NCI-H1092 (cell line): ENCODE data around the gene ZNF670.

Source experiments
- DNase-seq: peaks from one replicate; lab custom pipeline; 2025; lab: John Stamatoyannopoulos, UW

The ZNF670 gene

GRCh38 chr1:247103859-247104591, 25.4 kb upstream of the ZNF670 start, which contains the start of gene ZNF669:
TSS of gene ZNF669 (minus strand) at chr1:247104356. CDS start at chr1:247104199, 157 bp downstream.
- DNase-seq = peak; percentile 98

DNA sequence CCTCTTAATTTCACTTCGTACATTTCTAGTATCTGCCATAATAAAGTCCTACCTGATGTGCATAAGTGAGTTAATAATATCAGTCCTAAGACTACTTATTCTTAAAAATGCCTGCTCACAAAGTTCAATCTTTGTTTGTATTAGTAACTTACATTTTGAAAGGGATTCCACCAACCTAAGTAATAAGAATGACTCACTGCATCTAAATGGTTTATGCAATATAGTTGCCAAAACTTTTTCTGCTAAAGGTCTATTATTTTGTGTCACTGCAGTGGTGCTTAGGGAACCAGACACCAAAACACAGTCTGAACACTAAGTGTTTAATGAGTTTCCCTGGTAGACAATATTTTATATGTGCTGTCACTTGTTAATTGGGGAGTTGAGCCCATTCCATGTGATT, 23.8 kb upstream of the ZNF670 start:
- DNase-seq = no peak

DNA sequence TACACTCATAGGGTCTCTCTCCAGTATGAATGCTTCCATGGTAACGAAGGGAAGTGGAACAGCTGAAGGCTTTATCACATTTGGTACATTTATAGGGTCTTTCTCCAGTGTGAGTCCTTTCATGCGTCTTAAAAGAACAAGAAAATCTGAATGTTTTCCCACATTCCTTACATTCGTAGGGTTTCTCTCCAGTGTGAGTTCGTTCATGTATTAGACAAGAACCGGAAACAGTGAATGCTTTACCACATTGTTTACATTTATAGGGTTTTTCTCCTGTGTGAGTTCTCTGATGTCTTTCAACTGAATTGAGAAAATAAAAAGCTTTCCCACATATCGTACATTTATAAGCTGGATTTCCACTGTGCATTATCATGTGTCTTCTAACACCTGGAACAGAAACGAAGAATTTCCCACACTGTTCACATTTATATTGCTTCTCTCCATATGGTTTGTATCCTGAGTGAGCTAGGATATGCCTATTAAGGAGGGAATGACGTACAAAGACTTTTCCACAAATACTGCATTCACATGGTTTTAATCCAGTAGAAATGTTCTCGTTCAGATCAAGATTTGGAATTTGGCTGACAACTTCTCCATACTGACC, 22.2 kb upstream of the ZNF670 start:
- no peak for DNase-seq

GRCh38 chr1:247096958-247097357, 18.3 kb upstream of the ZNF670 start:
- no peak for DNase-seq

- DNase-seq = no peak
Observed at GRCh38 chr1:247096544-247096943, 17.9 kb upstream of the ZNF670 start.

DNA sequence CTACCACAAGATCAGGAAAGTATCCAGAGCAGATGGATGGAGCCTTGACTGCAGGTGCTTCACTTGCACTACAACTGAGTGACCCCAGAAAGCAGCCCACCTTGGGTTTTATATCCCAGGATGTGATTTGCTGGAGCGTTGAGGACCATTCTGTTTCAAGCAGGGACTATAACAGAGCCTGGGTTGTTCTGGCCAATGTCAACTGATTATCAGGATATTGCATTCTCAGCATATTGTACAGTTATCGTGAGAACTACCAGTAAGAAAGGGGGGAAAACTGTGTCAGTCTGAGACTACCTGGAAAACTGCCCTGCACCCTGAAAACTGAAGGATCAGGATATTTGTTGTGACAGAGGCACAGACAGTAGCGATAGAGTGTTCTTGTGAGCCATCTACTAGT, 17.5 kb upstream of the ZNF670 start:
- DNase-seq = no peak

- no peak for DNase-seq
Observed at GRCh38 chr1:247090455-247090854, 11.8 kb upstream of the ZNF670 start.

DNA sequence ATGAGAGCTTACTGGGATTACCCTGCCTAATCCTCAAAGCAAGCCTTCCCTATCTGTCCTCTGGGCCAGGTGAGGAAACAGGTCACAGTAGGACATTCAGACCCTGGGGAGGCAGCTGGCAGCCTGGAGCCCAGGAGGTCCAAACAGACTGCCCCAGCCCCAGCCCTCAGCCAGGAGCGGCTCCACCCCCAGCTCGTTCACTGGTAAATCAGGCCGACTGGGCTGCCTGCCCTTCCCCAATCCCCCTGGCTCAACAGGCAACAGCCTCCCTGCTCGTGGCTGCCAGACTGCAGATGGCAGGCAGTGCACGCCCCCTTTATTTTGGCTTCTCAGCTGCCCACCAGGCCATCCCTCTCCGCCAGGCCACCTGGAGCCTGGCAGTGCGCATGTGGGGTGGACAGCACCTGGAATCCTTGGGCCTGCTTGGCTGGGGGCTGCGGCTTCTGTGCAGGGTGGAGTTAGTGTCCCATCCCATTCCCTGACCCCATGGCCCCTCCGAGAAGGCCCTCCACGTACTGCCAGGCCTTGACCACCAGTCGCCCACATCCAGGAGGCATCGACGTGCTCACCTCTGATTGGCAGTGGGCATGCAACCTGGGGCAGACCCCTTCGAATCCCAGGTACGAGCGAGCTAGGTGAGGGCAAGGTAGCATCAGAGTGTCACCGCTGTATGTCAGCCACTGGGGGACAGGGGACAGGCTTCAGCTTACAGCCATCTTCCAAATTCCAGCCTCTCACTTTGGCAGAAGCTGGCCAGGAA, 11.2 kb upstream of the ZNF670 start:
- DNase-seq = no peak

- no peak for DNase-seq
Observed at GRCh38 chr1:247088967-247089366, 10.4 kb upstream of the ZNF670 start.

- DNase-seq = no peak
Observed at GRCh38 chr1:247087256-247087655, 8.6 kb upstream of the ZNF670 start.

DNA sequence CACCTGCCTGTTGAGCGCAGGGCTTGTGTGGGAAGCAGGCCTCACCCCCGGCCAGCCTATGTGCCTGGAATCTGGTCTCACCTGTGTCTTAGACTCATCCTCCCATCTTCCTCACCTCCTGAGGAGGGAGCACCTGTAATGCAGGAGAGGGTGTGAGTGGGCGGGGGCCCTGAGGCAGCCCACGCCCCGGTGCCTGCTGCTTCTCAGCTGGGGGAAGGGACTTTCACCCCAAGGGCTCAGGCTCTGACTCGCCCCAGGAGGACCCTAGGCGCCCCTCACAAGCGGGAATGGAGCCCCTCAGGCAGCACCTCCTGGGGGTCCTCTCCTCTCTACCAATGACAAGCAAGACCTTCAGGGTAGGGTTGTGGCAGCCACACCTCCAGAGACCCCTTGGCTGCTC, 6.7 kb upstream of the ZNF670 start:
- no peak for DNase-seq

DNA sequence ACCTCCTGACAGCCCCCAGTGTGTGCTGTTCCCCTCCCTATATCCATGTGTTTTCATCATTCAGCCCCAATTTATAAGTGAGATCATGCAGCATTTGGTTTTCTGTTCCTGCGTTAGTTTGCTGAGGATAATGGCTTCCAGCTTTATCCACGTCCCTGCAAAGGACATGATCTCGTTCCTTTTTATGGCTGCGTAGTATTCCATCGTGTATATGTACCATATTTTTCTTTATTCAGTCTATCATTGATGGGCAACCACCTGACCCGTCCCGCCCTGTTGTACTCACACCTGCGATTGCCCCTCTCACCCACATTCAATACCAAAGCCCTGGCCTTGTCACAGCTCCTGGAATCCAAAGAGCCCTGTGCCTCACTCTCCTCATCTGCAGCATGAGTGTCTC, 6.2 kb upstream of the ZNF670 start:
- no peak for DNase-seq

DNA sequence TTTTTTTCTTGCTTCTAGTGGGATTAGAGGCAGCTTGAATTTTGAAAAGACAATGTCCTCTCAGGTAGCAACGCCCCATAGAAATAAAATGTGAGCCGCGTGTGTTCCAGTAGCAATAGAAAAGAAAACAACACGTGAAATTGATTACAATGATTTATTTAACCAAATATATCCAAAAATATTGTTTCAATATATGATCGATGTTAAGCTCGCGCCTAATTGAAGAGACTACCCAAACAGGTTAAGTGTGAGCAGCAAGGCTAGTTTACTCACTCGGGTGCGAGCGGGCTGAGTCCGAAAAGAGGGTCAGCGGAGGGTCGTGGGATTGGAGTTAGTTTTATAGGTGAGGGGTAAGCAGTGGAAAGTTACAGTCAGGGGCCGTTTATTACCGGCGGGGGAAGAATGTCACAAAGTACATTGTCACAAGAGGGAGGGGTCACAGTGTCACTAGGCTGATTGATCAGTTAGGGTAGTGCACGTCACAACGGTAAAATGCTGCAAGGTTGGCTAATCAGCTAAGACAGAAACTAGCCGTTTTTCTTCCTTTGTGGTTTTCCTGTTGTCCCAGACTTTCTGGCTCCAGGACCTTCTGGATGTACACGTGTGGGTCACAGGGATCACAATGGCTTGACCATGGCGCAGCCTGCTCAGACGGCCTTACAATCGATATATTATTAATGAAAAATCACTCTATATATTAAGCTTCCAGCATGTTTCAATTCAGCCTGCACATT, 697 bp upstream of the ZNF670 start:
- no peak for DNase-seq

DNA sequence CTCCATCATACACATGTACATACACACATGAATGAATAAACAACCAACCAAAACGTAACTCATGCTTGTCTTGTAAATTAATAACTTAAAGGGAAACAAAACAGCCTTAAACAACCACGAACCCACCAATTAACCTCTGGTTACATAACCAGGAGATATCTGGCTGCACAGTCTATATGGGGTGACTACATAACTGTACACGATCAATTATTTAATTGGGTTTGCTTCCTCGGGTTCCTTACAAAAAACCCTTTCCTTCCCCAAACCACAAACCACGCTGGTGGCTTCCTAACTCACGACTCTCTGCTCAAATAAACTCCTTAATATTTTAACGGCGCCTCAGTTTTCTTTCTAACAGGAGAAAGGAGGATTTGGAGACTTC, 744 bp downstream of the ZNF670 start:
- no peak for DNase-seq

DNA sequence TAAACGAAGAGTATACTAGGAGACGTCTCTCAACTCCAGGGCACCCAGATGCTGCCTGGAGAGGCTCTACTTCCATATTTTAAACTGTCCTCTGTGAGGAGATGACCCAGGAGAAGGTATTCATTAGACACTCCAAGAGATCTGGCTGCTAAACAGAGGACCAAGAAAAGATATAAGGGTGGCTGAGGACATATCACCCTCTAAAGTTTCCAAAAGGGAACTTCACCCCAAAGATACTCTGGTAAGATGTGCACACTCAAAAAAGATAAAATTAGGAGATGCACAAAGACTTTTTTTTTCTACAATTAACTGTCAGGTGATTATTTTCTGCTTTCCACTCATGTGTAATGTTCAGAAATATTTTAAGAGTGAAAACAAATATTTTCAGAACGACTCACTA, 1.4 kb downstream of the ZNF670 start:
- DNase-seq = no peak

DNA sequence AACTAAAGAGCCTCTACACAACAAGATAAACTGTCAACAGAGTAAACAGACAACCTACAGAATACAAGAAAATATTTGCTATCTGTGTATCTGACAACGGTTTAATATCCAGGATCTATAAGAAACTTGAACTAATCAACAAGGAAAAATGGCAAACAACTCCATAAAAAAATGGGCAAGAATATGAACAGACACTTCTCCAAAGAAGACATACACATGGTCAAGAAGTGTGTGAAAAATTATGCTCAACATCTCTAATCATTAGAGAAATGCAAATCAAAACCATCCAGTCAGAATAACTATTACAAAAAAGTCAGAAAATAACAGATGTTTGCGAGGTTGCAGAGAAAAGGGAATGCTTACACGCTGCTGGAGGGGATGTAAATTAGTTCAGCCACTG, 8.0 kb downstream of the ZNF670 start:
- no peak for DNase-seq

DNA sequence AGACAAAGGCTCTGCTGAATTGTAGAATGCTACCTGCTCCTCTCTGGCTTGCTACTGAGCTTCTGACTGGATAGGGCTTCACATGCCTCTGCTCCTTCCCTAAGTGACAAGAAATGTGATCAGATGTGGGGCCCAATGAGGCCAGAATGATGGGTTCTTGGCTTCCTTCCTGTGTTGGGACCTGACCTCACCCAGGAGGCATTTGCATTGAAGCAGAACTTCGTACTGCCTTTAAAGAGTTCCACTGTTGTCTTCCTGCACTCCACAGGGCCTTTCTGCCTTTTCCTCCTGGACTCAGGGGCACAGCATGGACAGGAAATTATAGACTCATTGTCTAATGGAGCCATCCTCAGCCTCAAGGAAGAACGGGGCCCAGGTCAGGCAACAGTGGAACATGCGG, 14.3 kb downstream of the ZNF670 start:
- DNase-seq = no peak

DNA sequence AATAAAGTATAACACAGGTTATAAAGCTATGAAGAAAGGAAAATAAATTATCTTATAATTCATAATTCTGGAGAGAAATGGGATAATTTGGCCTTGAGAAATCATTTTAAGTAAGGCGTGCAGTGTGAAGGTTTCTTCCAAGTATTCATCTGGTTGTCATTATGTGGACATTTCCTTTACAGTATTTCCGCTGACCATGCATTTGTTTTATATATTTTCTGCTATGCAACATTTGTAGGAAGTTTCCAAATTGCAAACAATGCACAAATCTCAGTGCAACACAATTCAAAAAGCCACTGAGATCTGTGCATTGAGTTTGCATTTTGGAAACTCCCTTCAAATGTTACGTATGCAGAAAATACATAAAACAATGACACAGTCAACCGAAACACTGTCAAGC, 17.8 kb downstream of the ZNF670 start:
- DNase-seq = no peak

- no peak for DNase-seq
Observed at GRCh38 chr1:247056071-247056470, 22.5 kb downstream of the ZNF670 start.

DNA sequence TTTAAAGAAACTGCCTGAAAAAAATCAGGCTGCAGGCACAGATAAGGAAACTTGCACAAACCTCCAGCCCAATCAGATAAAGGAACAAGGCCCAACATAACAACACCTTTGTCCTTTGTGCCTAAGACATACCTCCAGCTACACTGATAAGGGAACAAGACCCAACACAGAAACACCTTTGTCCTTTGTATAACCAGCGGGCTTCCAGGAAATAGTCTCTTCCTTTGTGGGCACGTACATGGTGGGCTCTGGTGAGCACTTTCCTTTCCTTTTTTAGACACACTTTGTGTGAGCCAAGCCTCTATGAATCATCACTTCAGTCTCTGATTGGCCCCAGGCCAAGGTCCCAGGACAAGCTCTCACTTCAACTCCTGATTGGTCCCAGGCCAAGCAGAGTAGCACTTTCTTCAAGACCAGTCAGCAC, 23.6 kb downstream of the ZNF670 start:
- DNase-seq = no peak

DNA sequence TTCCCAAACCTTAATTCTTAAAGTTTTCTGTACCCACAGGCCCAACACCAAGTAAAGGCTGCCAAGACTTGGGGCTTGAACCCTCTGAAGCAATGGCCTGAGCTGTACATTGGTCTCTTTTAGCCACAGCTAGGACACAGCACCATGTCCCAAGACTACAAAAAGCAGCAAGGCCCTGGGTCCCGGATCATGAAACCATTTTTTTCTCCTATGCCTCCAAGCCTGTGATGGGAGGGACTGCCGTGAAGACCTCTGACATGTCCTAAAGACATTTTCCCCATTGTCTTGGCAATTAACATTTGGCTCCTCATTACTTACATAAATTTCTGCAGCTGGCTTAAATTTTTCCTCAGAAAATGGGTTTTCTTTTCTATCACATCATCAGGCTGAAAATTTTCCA, 30.9 kb downstream of the ZNF670 start:
- DNase-seq = no peak

- no peak for DNase-seq
Observed at GRCh38 chr1:247047260-247047659, 31.4 kb downstream of the ZNF670 start.

GRCh38 chr1:247043406-247043805, 35.2 kb downstream of the ZNF670 start:
- no peak for DNase-seq
